Measurements from ENCODE around the gene THOC6.
A peak's percentile ranks its signal among the peaks of the same experiment; 100 is the strongest.

Gene THOC6

DNA sequence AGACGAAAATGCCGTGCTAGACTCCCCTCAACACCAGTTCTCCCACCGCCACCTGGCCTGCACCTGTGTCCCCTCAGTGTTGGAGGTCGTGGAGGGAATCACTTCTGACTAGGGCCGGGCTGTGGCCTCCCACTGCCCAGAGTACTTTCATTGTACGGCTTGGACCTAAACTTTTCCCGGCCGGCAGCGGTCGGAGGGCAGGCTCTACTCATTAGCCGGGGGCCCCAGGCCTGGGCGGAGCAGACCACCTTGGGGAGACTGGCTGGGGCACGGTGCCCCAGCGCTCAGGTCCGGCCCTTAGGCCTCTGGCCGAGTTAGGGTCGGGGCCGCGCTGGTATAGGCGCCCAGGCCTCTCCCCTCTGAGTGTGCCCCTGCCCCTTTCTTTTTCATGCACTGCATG, 6.5 kb upstream of the THOC6 start:
- DNase-seq (ENCODE audit: low spot score), result no peak
- TF ChIP-seq, protein P1, sequence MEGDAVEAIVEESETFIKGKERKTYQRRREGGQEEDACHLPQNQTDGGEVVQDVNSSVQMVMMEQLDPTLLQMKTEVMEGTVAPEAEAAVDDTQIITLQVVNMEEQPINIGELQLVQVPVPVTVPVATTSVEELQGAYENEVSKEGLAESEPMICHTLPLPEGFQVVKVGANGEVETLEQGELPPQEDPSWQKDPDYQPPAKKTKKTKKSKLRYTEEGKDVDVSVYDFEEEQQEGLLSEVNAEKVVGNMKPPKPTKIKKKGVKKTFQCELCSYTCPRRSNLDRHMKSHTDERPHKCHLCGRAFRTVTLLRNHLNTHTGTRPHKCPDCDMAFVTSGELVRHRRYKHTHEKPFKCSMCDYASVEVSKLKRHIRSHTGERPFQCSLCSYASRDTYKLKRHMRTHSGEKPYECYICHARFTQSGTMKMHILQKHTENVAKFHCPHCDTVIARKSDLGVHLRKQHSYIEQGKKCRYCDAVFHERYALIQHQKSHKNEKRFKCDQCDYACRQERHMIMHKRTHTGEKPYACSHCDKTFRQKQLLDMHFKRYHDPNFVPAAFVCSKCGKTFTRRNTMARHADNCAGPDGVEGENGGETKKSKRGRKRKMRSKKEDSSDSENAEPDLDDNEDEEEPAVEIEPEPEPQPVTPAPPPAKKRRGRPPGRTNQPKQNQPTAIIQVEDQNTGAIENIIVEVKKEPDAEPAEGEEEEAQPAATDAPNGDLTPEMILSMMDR (IDR thresholded peaks at IDR 0.05; ENCODE audit: extremely low read depth, missing control alignments), result no peak

DNA sequence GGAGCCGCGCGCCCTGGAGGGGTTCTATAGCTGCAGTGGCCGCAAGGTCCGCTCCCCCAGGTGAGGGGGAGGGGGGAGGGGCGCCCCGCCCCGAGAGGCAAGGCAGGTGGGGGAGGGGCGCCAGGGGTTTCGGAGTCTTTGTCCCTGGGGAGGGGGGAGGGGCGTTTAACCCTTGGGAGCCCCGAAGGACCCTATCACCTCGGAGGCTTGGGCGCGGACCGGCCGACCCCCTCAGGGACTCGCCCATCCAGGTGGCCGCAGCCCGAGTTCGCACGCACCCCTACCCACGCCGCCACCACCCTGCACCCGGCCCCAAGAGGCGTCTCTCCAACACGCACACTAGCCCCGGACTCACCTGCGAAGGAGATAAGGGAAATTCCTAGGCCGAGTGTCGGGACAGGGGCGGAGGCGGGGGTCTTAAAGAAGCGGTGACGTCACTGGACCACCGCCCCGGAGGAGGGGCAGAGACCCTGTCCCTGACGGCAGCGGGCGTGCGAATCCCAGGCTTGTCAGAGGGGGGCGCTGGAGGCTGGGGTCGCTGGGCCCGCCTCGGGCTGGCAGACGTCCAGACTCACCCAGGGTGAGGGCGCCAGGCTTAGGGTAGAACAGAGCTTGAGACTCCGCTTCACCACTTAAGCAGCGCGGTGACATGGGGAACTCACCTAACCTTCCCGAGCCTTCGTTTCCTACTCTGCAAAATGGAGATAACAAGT, 5.9 kb upstream of the THOC6 start, which contains the start of gene CLDN6:
CLDN6 (minus strand) TSS at position 390 of the 713 bp plus-strand sequence. CDS start 2,162 bp downstream, outside the sequence.
- TF ChIP-seq, protein P1 (IDR thresholded peaks at IDR 0.05; ENCODE audit: extremely low read depth, missing control alignments), result peak; percentile 7
- no peak for DNase-seq (ENCODE audit: low spot score)

DNA sequence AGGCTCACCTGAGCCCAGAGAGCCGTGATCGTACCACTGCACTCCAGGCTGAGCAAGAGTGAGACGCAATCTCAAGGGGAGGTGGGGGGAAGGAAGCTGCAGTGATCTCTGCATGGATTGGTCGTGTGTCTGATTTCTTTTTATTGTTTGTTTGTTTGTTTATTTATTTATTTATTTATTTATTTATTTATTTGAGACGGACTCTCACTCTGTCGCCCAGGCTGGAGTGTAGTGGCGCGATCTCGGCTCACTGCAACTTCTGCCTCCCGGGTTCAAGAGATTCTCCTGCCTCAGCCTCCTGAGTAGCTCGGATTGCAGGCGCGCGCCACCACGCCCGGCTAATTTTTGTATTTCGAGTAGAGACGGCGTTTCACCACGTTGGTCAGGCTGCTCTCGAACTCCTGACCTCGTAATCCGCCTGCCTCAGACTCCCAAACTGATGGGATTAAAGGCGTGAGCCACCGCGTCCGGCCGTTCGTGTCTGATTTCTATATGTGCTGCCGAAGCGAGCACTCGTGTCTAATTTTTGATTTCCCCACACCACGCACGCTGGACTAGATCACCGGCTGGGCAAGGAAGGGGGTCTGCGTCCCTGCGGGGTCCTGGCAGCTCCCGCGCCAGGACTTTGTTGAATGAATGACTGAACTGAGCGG, 4.1 kb upstream of the THOC6 start:
- TF ChIP-seq, protein P1 (IDR thresholded peaks at IDR 0.05; ENCODE audit: extremely low read depth, missing control alignments), result no peak
- no peak for DNase-seq (ENCODE audit: low spot score)

DNA sequence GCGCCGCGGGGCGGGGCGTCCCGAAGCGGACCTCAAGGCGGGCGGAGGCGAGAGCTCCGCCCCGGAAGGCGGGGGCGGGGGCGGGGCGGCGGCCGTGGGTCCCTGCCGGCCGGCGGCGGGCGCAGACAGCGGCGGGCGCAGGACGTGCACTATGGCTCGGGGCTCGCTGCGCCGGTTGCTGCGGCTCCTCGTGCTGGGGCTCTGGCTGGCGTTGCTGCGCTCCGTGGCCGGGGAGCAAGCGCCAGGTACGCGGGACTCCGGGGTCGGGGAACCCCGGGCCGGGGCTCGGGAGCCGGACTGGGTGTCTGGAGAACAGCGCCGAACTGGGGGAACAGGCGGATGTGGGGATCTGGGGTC, 3.6 kb upstream of the THOC6 start, which contains the start of gene TNFRSF12A:
TNFRSF12A (plus strand) TSS at position 122 of the 357 bp plus-strand sequence; CDS start at position 152, 30 bp downstream.
- TF ChIP-seq, protein P1 (IDR thresholded peaks at IDR 0.05; ENCODE audit: extremely low read depth, missing control alignments), result no peak
- DNase-seq (ENCODE audit: low spot score), result peak; percentile 95

DNA sequence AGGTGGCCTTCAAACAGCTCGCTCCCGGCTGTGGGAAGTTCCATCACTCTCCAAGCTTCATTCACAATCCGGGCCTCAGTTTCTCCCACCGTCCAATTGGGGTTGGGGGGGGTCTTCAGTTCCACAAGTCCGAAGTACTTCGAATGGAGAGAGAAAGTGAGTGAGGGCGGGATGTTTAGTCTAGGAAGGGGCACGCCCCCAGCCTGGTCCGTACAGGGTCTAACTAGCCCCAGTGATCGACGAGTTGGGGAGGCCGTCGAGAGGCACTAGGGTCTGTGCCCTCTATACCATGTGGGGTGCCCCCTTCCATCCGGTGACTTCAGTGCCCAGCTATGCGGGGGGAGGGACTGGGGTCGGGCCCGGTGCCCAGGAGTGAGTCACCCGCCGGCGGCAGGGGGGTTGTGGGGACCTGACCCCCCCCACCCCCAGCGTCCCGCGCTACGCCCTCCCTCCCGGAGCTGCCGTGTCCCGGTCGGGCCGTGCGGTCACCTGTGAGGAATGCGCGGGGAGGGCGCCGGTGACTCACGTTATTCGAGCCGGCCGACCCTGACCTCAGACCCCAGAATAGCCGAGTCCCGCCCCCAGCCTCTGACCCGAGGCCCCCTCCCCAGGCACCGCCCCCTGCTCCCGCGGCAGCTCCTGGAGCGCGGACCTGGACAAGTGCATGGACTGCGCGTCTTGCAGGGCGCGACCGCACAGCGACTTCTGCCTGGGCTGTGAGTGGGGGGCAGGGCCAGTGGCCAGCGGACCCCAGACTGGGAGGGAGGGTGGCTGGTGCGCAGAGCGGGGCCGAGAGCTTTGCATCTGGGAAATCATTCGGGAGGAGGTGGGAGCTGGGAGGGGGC, 3.0 kb upstream of the THOC6 start:
- DNase-seq (ENCODE audit: low spot score), result no peak
- TF ChIP-seq, protein P1 (IDR thresholded peaks at IDR 0.05; ENCODE audit: extremely low read depth, missing control alignments), result no peak

DNA sequence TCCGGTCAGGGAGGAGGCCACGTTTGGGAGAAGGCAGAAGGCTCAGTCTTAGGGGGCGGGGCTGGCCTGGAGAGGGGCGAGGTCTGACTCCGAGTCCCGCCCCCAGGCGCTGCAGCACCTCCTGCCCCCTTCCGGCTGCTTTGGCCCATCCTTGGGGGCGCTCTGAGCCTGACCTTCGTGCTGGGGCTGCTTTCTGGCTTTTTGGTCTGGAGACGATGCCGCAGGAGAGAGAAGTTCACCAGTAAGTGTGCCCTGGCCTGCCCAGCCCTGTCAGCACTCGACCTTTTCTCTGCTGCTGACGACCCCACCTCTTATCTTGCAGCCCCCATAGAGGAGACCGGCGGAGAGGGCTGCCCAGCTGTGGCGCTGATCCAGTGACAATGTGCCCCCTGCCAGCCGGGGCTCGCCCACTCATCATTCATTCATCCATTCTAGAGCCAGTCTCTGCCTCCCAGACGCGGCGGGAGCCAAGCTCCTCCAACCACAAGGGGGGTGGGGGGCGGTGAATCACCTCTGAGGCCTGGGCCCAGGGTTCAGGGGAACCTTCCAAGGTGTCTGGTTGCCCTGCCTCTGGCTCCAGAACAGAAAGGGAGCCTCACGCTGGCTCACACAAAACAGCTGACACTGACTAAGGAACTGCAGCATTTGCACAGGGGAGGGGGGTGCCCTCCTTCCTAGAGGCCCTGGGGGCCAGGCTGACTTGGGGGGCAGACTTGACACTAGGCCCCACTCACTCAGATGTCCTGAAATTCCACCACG, 2.2 kb upstream of the THOC6 start:
- TF ChIP-seq, protein P1 (IDR thresholded peaks at IDR 0.05; ENCODE audit: extremely low read depth, missing control alignments), result peak; percentile 49
- peak; percentile 88 for DNase-seq (ENCODE audit: low spot score)

Measured in GM20000 (cell line).